Left renal pelvis (tissue), 4 donors: ENCODE data around the gene SPINT1. TPM values are rescaled to one million over a fixed set of nuclear protein-coding genes. Genes with fewer than 3 reads are reported as not detected.
"Not testable (repeated sequence)": the region's sequence is repeated elsewhere in the genome, so short reads cannot be mapped to it uniquely, and the experiment has no call there.

Experiments used
- DNase-seq, 4 donors: peaks; one replicate each; pipeline ENCODE4 v3.0.0-alpha.2; 2013; ENCODE audit warnings: low read depth in 4 of 4, low spot score in 3 of 4
- polyA plus RNA-seq, 4 donors: library from polyadenylated mRNA; unstranded; fragments of 120-200 nt; gene quantifications; one replicate each; pipeline ENCODE4 v1.2.1, GENCODE V29; 2013; ENCODE audit not compliant: insufficient read length in 4 of 4

The SPINT1 gene
- polyA plus RNA-seq, 4 donors = 2.7 to 70.8 (median 65.9) TPM

DNA sequence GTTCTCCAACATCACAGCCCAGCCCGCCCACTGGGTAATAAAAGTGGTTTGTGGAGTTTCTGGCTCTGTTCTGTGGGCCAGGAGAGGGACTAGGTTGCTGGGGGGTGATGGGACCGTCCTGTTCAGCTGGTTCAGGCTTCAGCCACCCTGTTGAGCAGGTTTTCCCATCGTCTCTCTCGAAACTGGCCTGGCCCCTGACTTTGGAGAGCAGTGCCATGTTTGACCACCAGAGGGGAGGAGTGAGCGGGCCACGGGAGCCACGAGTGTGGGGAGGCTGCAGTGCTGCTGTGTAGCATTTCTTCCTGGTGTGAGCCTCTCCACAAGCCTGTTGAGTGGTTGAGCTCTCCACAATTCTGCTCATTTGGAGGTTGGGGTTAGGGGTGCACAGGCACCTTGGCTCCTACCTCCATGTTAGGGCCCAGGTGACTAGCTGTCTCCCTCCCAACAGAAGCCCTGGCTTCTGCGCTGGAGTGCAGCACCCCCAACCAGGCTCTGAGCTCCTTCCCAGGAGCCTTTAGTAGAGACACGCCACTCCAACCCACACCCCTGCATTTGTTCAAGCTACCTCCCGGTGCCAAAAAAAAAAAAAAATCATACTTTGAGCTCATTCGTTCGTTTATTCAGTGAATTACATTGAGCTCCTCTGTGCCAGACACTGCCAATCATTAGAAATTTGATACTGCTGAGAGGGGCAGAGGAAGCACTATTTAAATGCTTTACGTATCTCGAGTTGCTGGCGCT lies 13.9 kb downstream of the SPINT1 start:
- no peak for DNase-seq

DNA sequence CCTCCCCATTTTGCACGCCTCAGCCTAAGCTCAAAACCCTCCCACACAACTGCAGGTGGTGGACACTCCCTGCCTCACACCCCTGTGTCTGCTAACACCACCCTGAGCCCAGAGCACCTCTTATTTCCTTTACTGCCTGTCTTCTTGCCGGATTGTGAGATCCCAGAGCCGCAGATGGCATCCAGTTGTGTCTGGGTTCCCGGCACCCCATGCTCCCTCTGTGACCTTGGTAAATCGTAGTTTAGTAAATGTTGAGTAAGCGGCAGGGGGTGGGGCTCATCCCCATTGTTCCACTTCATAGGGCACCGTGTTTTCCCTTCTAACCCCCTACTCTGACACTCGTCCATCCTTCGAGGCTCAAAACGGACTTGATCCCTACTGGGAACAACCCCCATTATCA lies 14.9 kb downstream of the SPINT1 start:
- no peak for DNase-seq

DNA sequence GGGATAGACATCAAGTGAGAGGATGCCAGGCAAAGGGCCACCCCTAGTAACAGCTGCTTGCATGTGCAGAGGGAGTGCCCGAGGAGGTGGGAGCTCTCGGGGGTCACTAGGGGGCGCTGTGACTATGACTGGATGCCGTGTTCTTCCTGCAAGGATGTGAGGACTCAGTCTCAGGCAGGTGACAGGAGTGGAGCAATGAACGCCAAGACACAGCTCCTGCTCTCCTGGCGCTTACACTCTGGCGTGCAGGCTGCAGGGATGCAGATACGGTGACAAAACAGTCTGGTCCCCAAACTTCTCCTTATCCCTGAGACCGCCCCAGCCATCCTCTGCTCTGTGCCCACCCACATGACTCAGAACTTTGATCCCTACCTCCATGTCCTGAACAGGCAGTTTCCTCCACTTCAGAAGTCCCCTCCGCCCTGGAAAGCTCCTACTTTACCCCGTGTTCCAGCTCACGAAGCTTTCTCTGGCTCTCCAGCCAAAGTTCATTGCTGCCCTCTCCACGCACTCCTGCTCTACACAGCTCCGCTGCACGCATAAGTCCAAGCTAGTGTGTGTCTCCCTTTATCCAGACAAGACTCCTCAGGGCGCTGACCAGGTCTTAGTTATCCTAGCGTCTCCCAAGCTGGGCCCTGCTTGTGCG lies 15.5 kb downstream of the SPINT1 start:
- DNase-seq = no peak

DNA sequence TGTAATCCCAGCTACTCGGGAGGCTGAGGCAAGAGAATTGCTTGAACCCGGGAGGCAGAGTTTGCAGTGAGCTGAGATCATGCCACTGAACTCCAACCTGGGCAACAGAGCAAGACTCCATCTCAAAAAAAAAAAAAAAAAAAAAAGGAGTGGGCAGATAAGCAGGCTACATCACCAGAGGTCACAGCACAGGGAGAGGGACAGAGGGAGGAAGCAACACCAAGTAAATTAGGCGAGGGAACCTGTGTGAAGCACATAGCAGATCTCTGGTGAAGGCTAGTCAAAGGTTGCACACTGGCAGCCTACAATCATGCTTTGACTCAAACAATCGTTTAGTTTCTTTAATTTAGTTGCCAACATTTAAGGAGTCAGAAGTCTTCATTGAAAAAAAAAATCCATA lies 17.3 kb downstream of the SPINT1 start:
- DNase-seq = not testable (repeated sequence)

DNA sequence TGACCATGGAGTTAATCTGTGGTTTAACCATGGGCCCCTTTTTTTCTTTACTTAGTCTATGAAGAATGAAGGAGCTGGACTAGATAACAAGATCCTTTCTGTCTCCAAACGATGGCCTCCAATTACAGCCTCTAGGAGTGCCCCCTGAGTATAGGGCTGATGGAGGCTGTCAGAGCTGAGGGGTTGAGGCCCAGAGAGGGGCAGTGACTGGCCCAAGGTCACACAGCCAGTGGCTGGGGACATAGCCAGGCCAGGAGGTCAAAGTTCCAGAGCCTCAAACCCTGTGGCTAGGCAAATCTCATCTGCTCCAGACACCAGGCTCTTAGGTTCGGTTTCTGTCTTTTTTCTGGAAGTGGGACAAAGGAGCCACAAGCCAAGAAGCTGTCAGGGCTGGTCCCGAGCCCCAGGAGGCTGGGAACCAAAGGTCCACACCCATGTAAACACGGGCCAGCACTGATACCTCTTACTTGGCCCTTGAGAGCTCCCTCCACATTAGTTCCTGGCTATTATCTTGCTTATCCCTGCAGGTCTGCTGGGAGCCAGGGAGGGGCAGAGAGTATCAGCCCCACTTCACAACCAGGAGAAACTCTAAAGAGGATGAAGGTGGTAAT lies 19.9 kb downstream of the SPINT1 start:
- DNase-seq = no peak

- DNase-seq = no peak
Measured at GRCh38 chr15:40867199-40867598, 23.4 kb downstream of the SPINT1 start.

DNA sequence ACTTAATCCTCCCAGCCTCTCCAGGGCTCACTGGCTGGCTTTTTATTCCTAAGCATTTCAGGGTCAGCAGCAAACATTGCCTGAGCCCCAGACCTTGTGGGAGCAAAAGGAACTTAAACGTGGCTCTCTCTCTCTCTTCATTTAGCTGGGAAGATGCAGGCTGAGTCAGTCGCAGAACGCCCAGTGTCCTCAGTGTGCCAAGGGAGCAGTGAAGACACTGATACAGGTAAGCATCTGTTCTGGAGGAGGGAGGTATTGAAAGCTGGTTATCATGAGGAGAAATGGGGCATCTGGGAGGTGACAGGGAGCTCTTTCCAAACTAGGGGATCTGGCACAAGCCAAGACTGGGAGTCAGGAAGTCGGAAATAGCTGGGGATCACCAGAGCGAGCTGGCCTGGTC lies 25.8 kb downstream of the SPINT1 start:
- no peak for DNase-seq

- no peak for DNase-seq
Measured at GRCh38 chr15:40870716-40871115, 26.9 kb downstream of the SPINT1 start.

DNA sequence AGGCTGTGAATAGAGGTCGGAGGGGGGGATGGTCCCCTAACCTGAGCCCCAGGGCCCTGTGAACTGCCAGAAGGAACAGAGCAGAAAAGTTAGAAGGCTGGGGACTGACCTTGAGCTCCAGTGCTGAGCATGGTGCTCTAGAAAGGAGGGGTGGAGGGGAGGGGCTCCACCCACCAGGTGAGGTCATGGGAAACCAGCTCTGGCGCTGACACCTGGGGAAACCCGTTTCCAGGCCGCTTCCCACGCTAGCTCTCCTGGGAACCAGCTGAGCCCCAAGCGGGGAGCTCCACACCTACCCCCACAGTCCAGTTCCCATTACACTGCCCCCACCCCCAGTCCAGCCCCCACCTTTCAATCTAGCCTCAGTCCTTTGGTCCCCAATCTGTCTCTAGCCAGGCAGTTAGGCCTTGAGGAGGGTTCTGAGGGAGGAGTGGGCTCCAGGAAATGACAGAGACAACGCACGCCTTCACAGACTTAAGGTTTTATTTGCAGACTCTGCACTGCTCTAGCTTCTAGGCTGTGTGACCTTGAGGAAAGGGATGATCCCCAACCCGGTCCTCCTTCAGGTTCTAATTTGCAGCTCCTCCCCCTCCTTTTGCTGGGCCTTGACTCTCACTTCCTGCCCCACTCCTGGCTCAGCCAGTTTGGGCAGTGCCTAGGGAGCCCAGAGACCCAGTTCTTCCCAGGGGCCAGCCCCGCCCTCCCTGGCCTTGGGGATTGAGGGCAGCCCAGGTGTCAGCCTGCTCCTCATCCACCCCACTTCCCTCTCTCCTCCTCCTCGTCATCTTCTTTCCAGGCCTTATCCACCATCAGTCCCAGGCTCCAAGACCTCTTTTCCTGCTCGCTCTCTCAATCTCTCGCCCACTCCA lies 28.1 kb downstream of the SPINT1 start:
- no peak for DNase-seq

DNA sequence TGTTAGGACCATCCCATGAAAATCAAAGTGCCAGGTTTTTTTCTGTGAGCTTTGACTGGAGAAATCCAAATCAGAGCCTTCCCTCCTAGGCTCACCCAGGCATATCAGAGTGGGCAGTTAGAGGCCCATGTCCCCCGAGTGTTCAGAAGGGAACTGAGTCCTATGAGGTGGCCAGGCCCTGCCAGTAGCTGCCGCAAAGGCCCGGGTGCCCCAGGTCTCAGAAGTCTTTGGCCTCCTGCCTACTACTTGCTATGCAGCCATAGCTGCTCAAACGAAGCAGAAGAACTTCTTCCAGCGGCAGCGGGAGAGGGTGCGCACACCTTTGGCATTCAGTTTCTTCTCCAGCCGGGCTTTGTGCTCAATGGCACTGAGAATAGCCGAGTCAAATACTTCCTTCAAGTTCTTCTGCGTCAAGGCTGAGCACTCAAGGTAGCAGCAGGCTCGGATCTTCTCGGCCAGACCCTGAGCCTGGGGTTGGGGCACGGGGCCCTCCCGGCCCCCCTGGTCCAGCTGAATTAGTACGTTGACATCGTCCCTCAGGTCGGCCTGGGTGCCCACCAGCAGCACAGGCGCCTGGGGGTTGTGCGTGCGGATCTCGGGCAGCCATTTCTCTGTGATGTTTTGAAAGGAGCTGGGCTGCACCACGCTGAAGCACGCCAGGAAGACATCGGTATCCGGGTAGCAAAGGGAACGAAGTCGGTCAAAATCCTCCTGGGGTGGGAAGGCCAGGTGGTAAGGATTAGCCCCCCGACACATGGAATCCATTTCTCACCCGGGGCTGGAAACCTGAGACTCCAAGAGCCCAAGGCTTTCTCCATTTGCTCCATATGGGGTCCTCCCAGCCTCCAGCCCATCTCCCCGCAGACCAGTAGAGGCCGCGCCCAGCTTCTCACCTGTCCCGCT lies 29.2 kb downstream of the SPINT1 start:
- DNase-seq = no peak

GRCh38 chr15:40873694-40874561 lies 30.1 kb downstream of the SPINT1 start, which contains the start of gene RHOV:
Gene RHOV, minus strand, starts transcription at chr15:40874234. Its CDS starts 95 bp downstream, at chr15:40874139.
- no peak for DNase-seq

DNA sequence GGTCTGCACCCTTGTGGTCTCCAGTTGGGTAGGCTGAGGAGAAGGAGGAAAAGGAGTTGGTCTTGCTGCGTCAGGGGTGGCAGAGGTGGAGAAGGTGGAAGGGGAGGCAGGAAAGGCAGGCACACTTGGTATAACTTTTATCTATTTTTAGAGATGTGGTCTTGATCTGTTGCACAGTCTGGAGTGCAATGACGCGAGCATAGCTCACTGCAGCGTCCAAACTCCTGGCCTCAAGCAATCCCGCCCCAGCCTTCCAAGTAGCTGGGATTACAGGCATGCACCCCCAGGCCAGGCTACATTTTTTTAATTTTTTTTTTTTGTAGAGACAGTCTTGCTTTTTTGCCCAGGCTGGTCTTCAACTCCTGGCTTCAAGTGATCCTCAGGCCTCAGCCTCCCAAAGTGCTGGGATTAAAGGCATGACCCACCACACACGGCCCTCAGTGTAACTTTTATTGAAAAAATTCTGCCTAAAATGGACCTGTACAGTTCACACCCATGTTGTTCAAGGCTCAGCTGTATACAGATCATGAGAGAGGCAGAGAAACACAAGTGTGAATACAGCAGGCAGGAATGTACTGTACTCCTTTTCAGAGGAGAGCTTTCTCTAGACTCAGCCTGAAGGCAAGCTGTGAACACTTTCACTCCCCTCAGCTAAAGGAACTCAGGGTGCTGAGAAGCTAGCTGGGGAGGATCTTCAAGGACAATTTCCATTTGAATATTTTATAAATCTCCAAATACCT lies 32.3 kb downstream of the SPINT1 start:
- no peak for DNase-seq

DNA sequence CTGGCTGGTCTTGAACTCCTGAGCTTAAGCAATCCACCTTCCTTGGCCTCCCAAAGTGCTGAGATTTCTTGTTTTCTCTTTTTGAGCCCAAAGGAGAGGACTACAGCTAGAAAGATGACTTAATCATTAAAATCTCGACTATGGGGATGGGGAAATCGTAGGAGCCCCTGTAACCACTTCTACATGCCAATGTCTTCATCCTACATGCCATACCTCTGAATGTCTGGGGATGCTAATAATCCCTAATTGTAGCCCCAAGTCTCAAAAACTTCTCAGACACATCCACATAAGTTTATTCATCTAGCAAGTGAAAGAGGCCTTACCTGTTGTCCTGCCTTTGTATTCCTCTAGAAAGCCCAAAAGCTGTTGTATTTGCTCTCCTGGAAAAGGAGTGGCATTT lies 33.8 kb downstream of the SPINT1 start:
- no peak for DNase-seq

DNA sequence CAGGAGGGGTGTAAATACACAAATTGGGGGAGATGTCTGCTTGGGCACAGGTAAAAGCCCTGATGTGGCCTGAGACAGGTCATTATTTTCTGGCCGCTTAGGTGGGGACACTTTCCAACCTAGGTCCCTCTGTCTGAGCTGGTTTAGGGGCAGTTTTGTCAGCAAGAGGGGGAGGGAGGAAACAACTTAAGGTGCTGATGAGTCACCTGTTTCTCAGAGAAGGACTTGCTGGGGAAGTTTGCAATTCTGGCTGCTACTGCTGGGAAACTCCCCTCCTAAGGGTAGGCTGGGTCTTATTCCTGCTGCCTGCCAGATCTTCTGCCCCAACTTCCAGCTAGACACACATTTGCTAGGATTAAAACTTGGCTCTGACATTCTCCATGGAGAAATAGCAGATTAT lies 34.9 kb downstream of the SPINT1 start:
- no peak for DNase-seq

DNA sequence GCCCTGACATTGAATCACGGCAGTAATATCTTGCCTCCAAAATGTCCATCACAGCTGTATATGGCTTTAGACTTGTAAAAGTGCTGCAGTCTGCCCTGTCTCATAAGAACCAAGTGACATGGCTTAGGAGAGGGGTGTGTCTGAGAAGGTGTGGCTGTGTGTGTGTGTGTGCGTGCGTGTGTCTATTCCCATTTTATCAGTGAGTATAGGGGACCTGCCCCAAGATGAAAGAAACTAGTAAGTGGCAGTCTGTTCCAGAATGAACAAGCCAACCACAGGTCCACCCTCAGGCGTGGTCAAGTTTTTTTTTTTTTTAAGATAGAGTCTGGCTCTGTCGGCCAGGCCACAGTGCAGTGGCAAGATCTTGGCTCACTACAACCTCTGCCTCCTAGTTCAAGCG lies 35.8 kb downstream of the SPINT1 start:
- DNase-seq = no peak

DNA sequence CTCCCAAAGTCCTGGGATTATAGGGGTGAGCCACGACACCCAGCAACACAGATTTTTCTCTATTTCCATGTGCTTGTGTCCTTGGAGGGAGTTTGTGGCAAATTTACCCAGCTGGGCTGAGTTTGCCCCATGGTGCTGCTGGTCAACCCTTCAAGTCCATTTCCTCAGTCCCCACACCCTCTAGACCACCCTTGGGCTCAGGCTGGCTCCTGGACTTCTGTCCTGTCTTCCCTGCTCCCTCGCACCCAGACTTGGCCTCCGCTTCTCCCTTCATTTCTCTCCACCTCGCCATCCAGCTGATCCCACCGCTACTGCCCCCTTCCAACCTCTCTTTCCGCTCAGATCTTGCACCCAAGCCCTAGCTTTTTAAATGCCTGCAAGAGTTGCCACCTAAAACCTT lies 37.5 kb downstream of the SPINT1 start:
- DNase-seq = no peak

- DNase-seq = no peak
Measured at GRCh38 chr15:40886586-40886985, 42.7 kb downstream of the SPINT1 start.

DNA sequence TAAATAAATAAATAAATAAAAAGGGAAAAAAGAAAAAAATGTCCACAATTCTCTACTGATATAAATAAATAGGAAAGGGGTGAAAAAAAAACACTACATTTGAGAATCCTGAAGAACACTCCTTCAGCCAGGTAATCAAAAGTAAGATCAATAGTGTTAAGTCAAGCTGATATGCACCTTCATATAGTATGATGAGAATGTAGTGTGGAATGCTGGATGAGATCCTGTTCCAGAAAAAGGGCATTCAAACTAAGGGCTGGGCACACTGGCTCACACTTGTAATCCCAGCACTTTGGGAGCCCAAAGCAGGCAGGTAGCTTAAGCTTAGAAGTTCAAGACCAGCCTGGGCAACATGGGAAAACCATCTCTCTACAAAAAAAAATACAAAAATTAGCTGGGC lies 45.3 kb downstream of the SPINT1 start:
- DNase-seq = no peak
